Fibroblast of mammary gland (primary cell): ENCODE measurements around the gene CPA3.

Experiments used
- DNase-seq: peaks from one replicate; pipeline ENCODE4 v3.0.0-alpha.2; 2010; ENCODE audit warnings: low read depth
- H3K4me3 ChIP-seq: 2 replicates; pipeline ENCODE4 v1.5.1; 2011; ENCODE audit warnings: low read depth, mild to moderate bottlenecking, low read length, moderate library complexity; ENCODE audit not compliant: control insufficient read depth
- TF ChIP-seq, protein P1 (sequence below): conservative IDR thresholded peaks from 2 replicates; pipeline ENCODE4 v1.5.1; 2011; ENCODE audit warnings: low read depth, low read length, inconsistent platforms; ENCODE audit not compliant: control insufficient read depth, insufficient read depth

CPA3 gene

DNA sequence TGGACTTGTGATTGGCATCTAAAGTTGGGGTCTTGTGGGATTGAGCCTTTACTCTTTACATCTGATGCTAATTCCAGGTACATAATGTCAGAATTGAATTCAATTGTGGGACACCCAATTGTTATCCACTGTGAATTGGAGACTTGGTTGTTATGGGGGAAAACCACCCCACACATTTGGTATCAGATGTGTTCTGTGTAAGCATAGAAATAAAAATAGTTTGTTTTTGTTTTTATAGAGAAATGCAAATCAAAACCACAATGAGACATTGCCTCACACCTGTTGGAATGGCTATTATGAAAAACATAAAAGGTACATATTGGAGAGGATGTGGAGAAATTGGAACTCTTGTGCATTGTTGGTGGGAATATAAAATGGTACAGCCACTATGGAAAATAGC lies 58.5 kb downstream of the CPA3 start:
- DNase-seq: no peak
- H3K4me3 ChIP-seq: no peak overlapping the region
- TF ChIP-seq, protein P1, sequence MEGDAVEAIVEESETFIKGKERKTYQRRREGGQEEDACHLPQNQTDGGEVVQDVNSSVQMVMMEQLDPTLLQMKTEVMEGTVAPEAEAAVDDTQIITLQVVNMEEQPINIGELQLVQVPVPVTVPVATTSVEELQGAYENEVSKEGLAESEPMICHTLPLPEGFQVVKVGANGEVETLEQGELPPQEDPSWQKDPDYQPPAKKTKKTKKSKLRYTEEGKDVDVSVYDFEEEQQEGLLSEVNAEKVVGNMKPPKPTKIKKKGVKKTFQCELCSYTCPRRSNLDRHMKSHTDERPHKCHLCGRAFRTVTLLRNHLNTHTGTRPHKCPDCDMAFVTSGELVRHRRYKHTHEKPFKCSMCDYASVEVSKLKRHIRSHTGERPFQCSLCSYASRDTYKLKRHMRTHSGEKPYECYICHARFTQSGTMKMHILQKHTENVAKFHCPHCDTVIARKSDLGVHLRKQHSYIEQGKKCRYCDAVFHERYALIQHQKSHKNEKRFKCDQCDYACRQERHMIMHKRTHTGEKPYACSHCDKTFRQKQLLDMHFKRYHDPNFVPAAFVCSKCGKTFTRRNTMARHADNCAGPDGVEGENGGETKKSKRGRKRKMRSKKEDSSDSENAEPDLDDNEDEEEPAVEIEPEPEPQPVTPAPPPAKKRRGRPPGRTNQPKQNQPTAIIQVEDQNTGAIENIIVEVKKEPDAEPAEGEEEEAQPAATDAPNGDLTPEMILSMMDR: no peak

DNA sequence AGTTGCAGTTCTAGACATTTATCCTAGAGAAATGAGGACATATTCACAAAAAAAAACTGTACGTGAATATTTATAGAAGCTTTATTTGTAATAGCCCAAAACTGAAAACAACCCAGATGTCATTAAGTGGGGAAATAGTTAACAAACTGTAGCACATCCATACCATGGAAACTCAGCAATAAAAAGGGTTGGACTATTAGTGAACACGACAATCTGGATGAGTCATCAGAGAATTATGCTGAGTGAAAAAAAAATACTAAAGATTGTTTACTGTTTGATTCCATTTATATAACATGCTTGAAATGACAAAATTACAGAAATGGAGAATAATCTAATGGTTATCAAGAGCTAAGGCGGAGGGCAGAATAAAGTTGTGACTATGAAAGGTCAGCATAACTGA lies 59.5 kb downstream of the CPA3 start:
- TF ChIP-seq, protein P1: no peak
- peak; percentile 43 for DNase-seq
- H3K4me3 ChIP-seq: no peak overlapping the region

DNA sequence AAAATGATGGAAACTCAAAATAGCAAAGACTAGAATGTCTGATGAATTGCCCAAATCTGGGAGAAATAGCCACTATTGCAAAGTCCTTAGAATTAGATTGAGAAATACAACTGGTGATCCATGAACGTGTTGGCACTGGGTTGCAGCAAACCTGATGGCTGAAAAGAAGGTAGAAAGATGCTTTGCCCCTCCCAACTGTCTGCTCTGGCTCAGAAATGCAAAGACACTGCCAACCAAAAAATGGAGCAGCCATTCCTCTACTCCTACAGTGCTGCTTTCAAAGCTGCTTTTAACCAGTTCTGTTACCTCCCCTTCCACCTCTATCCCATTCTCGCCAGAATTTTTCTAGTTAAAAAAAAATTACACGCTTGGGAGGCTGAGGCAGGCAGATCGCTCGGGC lies 60.7 kb downstream of the CPA3 start:
- TF ChIP-seq, protein P1: no peak
- H3K4me3 ChIP-seq: no peak overlapping the region
- DNase-seq: no peak

DNA sequence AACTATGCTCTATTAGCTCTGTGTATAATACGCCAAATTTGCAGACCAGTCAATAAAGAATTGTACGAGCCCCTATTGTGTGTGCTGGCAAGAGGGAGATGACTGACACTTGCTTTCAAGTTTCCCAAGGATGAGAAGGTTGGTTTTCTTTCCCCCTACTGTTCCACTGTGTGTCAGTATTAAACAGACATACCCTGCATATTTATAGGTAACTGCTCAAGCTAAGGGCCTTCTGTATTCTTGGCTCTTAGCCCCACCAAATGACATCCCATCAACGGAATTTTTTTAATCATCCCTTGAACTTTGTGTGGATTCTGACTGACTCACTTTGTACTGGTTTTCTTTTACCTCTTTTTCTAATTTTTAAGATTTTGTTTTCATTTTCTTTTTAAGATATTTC lies 65.7 kb downstream of the CPA3 start:
- DNase-seq: peak; percentile 81
- TF ChIP-seq, protein P1: no peak
- H3K4me3 ChIP-seq: no peak overlapping the region

DNA sequence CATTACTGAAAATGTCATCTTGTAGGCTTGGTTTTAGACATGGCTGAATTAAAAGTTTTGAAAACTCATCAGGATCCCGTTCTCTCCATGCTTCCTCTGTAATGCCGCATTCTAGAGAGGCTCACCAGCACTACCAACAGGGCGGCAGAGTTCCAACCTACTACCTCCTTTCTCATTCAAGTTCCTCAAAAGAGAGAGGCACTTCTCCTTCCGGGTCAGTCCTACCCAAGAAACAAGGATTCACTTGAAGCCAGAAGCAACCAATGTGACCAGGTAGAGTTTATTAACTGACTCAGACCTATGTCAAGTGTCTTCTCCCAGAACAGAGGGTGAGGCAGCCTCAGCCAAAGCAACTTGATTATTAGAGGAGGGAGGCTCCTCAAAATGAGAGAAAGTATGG lies 66.5 kb downstream of the CPA3 start:
- no peak overlapping the region for H3K4me3 ChIP-seq
- no peak for DNase-seq
- TF ChIP-seq, protein P1: no peak

DNA sequence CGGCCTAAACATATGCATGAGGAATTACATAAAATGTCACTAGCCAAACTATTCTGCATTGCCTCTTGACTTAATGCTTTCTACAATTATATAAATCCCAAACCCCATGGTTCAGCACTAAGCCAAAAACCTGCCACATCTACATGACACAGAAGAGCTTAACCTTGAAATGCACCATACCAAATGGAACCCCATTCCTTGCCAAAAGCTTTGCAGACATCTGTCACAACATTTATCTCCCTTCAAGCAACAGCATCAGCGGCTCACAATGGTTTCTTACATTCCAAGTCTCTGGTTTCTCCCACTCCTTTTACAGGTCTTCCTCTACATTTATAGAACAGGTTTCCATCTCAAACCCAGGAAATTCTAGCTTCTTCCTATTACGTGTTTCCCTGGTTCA lies 67.9 kb downstream of the CPA3 start:
- no peak overlapping the region for H3K4me3 ChIP-seq
- TF ChIP-seq, protein P1: no peak
- DNase-seq: no peak
